Activated CD4-positive, CD25-positive, alpha-beta regulatory T cell treated with anti-CD3 and anti-CD28 coated beads, Interleukin-2, amount 50 U/mL, for 72 hours (primary cell): ENCODE results near the gene FHOD3.
"Not testable (repeated sequence)": the region's sequence is repeated elsewhere in the genome, so short reads cannot be mapped to it uniquely, and the experiment has no call there.

Experiments
- DNase-seq: peaks from one replicate; pipeline ENCODE4 v3.0.0; 2021

FHOD3 gene

DNA sequence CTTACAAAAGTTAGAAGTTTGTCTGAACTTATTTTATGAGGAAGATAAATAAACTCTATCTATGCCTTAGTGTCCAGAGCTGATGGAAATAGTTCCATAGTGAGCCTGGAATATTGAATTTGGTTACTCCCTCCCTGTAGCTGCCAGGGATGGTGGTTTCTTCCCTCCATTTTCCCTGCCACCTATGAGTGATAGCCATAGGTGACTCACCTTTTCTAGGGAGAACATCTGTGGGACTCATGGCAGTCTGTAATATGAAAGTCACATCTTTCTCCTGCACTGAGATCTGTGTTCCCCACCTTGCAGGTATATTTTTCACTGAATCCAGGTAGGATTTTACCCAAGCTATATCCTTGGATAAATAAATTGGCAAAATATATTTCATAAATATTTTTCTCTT lies 382.5 kb downstream of the FHOD3 start:
- no peak for DNase-seq

DNA sequence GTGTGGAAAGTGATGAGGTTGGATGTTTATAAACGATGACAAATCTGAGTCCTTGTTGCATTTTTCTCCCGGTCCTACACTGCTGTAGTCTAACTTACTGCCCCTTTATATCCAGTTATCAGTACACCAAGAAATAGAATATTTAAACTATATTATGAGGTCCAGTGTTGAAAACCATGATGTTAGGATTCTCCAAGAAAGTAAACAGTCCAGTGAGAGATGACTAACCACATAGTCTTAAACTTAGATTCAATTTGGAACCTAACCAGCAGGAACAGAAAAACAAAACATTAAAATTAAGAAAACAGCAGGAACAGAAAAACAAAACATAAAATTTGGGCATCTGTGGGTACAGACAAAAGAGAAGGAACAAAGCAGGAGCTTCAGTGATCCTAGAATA lies 388.1 kb downstream of the FHOD3 start:
- no peak for DNase-seq

DNA sequence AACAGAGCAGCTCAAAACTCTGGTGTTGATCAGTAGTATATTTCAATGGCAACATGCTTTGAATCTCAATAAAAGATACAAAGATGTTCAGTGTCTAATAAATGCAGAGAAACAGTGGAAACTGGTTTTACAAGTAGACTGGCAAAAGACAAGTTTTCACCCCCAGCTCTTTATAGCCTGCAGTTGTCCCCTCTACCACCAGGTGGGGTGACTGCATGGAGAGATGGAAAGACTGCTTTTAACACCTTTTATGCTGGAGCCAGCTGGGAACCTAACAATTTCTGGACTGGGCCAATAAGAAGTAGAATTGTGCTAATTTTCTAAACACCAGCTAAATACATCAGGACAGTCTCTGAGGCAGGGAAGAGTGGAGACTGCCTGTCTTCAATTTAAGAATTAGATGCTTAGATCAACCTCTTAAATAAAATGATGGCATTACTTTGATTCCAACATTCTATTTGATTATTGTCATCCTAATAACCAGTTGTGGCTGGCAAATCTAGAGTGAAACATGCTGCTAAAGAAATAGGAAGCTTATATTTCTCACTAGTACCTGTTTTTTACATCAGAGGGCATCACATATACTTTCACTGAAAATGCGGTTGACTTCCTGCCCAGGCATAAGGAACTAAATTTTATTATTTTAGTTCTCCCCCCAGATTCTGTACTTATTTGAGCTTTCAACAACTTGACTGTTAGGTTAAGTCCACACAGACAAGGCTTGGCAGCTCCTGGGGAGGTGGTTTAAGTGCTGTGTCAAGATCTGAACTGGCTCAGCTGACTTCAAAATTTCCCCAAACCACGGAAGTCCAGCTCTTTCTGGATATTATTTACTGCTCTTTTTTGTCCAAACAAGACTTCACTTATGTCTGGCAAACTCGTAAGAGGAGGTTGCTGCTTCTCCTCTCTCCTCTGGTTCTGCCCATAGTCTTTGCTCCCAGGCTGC lies 390.8 kb downstream of the FHOD3 start:
- DNase-seq = peak; percentile 50

- no peak for DNase-seq
These were observed 394.9 kb downstream of the FHOD3 start for GRCh38 chr18:36692371-36692770.

DNA sequence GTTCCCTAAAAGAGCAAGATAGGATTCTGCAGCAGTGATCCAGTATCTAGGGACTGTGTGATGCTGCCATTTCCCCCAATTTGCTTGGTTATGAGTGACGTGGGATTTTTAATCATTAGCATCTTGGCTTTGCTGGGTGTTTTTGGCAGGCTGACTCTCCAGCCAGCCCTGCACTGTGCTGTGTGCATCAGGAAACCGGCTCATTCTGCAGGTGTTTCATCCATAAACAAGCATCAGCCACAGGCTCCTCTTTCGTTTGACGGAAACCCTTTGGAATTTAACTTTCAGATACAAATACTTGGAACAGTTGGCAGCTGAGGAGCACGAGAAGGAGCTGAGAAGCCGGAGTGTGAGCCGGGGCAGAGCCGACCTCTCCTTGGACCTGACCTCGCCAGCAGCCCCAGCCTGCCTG lies 395.4 kb downstream of the FHOD3 start:
- DNase-seq = no peak

GRCh38 chr18:36693931-36694620 lies 396.6 kb downstream of the FHOD3 start:
- DNase-seq = no peak

- no peak for DNase-seq
These were observed 398.3 kb downstream of the FHOD3 start for GRCh38 chr18:36695806-36696205.

GRCh38 chr18:36697905-36698304 lies 400.4 kb downstream of the FHOD3 start:
- DNase-seq = no peak

DNA sequence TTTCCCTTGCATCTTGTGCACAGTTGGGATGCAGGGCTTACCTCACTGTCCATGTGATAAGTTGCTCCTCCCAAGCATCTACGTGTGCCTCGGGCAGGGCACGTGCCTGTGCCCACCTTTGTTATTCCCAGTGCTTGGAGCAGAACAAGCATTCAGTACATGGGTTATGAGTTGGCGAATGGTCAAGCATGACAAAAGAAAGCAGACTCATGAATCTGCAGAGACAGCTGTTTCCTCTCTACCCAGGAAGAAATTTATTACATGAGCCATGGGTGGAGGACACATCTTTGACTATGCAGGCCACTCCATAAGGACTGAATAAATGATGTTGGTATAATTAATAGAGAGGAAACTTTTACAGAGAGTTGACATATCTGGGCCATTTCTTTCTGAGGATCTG lies 403.4 kb downstream of the FHOD3 start:
- DNase-seq = no peak

DNA sequence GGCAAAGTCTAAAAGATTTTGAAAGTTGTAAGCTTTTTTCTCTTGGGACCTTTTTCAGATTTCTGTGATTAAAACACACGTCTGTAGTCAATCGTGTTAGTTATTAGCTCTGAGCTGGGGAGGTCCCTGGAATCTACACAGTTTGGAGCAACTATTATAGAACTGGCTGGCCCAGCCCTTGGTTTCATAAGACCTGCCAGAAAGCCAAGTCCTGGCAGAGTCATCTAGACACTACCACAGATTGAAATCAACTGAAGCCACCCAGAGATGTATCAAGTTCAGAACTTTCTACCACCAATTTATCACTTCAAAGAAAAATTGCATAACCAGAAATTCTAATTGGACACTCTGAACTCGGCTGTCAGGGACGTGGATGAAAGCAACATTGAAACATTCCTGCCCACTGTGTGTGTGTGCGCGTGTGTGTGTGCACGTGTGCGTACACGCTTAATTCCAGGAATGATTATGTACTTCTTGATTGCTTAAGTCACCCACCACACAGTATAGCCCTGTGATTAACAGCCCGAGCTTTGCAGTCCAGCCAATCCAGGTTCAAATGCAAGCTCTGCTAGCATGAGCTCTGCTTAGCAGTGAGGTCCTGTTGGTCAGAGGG lies 405.0 kb downstream of the FHOD3 start:
- DNase-seq = no peak

GRCh38 chr18:36704156-36704555 lies 406.6 kb downstream of the FHOD3 start:
- no peak for DNase-seq

DNA sequence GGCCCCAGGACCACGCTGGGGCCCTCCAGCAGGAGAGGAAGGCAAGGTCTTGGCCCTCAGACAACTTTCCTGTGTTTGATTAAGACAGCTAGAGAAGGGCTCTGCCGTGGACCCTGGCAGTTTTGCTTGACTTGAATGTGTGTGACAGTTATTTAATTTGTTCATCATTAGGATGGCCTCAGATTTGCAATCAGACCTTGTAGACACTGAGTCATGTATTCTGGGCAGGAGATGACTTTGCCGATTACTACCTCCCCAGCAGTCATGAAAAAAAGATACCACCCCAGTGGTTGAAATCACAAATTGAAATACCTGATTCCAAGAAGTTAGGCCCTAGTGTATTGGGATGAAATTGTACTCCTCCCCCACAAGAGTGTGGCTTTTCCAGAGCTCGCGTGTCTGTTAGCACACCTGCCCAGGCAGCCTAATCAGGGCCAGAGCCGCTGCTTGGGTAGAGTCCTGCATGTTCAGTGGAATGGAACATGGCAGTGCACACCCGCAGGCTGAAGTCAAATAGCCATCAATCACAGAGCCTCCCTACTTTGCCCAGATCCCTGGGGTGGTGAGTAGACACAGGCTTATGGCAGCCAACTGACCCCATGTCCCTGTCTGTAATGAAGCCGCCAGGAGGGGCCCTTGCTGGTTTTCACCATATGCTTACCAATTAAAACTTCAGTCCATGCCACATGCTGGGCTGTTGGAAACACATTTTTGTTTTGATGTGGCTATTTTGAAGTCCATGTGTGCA lies 408.8 kb downstream of the FHOD3 start:
- no peak for DNase-seq

DNA sequence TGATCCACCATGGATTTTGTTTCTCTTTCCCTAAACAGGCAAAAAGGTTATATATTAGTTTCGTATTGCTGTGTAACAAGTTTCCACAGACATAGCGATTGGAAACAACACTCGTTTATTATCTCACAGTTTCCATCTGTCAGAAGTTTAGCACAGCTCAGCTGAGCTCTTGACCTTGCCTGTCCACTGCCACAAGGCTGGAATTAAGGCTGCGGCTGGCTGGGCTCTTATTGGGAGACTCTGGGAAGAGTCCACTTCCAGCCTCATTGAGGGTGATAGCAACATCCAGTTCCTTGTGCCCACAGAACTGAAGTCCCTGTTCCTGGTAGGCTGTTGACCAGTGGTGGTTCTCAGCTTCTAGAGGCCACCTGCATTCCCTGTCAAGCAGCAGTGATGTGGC lies 410.9 kb downstream of the FHOD3 start:
- no peak for DNase-seq

- DNase-seq = no peak
These were observed 411.8 kb downstream of the FHOD3 start for GRCh38 chr18:36709315-36709714.

DNA sequence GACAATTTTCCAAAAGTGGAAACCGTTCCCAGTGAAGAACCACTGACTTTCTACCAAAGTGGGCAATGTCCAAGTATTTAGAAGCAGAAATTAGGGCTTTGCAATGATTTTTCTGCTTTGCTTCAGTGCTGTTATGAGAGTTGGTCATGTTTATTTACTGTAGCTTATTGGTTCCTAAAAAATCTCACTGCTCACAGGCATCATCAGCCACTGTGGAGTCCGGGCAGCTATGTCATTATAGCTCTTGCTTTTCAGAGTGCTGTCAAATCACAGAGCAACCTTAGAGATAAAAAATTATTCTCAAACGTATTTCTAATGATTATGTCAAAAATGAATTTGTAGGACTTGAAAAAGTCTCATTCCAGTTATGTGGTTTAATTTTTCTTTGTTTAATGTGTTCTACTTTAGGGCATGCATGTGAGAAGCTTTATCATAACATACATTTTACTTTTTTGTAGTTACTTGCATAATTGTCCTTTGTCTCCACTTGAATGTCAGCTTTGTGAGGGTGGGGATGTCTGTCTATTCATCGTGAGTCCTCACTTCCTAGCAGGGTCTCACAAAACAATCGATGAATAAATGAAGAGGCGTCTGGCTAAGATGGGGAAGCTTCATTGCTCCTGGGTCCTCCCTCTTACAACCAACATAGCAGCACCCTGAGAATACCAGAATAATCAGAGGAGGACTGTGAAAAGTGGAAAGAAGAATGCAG lies 413.7 kb downstream of the FHOD3 start:
- DNase-seq = no peak

DNA sequence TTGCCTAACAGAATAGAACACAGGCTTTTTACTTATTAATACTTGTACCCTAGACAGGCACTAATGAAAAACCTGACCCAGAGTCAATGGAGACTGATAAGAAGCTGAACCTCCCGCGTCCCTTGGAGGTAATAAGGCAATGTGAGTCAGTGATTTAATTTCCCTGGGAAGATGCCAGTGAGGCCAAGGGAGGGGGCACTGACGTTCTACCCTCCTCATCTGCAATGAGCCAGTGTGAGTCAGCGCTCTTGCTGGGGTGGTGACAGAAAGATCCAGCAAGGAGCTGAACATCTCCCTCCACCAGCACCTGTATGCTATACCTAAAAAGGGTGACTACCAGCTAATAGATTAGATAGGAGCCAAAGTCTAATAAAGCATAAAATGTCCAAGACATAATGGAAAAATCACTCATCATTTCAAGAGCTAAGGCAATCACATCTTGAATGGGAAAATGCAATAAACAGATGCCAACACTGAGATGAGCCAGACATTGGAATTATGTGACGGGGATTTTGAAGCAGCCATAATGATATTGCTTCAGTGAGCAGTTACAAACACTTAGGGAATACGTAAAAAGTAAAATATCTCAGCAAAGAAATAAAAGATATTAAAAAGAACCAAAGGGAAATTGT lies 414.4 kb downstream of the FHOD3 start:
- DNase-seq = no peak

DNA sequence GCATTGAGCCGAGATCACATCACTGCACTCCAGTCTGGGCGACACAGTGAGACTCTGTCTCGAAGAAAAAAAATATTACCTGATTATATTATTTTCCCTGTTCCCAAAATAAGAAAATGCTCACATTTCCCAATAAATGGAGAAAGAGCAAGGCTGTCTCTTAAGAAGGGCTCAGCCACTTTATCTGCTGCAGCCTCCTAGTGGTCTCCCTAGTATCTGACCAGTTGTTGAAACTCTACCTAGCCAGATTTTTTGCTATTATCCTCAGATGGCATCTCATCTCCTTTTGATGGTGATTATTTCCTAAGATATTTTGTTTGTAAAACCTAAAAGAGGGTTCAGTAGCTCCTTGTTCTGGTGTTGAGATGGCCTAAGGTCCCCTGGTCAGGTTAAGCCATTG lies 417.0 kb downstream of the FHOD3 start:
- no peak for DNase-seq

DNA sequence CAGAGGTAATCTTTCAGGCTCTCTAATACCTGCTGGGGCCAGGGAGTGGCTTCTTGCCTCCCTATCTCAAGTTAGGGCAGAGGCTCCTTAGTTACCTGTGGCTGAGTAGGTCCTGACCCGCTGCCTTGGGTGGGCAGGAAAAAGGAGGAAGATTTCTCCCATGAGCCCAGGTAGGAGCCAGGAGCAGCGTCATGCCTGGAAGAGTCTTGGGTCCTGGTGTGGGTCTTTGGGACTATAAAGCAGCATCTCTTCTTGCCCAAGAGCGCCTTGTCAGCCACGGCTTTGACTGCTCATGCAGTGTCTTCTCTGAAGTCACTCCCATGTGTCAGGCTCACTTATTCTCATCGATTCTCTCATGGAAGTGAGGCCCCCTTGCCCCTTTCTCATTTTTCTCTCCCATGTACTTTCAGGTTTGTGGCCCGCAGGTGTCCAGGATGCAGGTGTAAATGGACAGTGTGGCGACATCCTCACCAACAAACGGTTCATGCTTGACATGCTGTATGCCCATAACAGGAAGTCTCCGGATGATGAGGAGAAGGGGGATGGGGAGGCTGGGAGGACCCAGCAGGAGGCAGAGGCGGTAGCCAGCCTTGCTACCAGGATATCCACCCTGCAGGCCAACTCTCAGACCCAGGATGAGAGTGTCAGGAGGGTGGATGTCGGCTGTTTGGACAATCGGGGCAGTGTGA lies 420.1 kb downstream of the FHOD3 start:
- DNase-seq = no peak

DNA sequence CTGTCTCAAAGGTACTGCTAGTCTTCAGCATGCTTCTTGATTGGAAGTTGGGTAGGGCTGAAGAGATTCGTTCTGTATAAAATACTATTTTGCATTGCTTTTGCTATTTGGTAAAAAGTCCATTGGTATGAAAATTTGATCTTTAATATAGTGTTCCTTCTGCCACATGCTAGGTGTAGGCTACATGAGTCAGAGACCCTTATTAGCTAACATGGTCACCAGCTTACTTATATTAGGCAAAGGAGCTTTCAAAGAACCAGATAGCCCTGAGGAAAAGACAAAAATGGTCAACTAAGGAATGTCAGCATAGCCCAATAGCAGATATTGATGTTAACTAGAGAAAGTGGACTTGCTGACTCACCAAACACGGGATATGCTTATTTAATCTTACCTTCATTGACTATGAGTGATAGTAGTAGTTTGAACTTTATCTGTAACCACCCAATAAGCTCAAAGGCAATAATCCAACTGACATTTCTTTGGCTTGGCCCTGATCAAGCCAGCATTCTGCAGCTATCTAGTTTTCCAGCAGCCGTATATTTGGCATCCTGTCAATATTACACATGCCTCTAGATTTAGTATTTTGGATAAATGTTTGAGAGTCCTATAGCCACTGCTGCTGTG lies 421.3 kb downstream of the FHOD3 start:
- DNase-seq = no peak

DNA sequence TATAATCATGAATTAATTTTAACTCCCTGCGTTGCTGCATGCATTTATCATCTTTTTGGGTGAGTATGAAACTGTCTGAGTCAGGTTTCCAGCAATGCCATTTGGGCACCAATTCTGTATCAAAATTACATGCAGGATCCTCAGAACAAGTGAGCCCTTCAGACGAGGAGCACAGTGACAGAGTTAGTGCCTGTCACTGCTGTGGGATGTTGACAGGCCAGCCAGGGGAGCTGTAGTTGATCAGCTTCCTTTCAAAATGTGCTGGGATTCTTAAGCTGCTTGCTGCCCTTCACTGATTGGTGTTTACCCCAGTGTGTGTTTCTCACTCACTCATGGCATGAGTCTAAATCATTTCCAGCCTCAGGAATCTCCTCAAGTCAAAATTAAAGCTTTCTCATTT lies 422.1 kb downstream of the FHOD3 start:
- no peak for DNase-seq

GRCh38 chr18:36721351-36721750 lies 423.8 kb downstream of the FHOD3 start:
- not testable (repeated sequence) for DNase-seq
